Measurements from ENCODE around the gene KDM2A. TPM values are rescaled to one million over a fixed set of nuclear protein-coding genes. Genes with fewer than 3 reads are reported as not detected.

Gene KDM2A
- total and polyA plus RNA-seq, 2 donors from 2014 or later, result 16.2 to 82.6 TPM

- intact Hi-C loops (cut with DNase I), result no loop called here
- Histone ChIP-seq H3K9me3 (ENCODE audit: control insufficient read depth in 2 of 3, insufficient read depth in 1 of 3, low read length in 3 of 3) (no peaks in the 10 kb centered on the region), H3K4me3 (ENCODE audit: low read length in 3 of 3) (peak within 1 kb of the TSS; percentile 31 to 68 (median 54)), H3K27ac (ENCODE audit: low read depth in 2 of 2, low read length in 2 of 2) (peak within 1 kb of the TSS; percentile 88 to 89), H3K27me3 (ENCODE audit: control insufficient read depth, insufficient read depth, low read length) (no peaks in the 10 kb centered on the region), H3K9ac (ENCODE audit: low read length in 3 of 3) (peak within 1 kb of the TSS; percentile 30 to 84 (median 48)), H3K4me1 (ENCODE audit: control insufficient read depth in 2 of 3, insufficient read depth in 2 of 3, low read depth in 1 of 3, low read length in 3 of 3) (peaks cover 0 to 24% (median 12%) of the 10 kb centered on the region in 3 donors), H3K36me3 (ENCODE audit: control insufficient read depth in 2 of 3, insufficient read depth in 3 of 3, low read length in 3 of 3) (peaks cover 0 to 5% (median 3%) of the 10 kb centered on the region in 3 donors)
- FAIRE-seq (no peak), DNase-seq (no peak)
- TF ChIP-seq CTCF (IDR thresholded peaks at IDR 0.05; ENCODE audit: borderline replicate concordance, extremely low read depth, insufficient read depth), result no peak
These were observed 170.2 kb downstream of the KDM2A start, which contains the start of gene ANKRD13D for GRCh38 chr11:67289226-67289650. ANKRD13D (plus strand) TSS chr11:67289303; CDS start chr11:67289461, 158 bp downstream.

GRCh38 chr11:67289651-67290479, 170.8 kb downstream of the KDM2A start:
- peaks cover 0 to 5% (median 2%) of the 10 kb centered on the region in 3 donors for H3K36me3 ChIP-seq (ENCODE audit: control insufficient read depth in 2 of 3, insufficient read depth in 3 of 3, low read length in 3 of 3)

GRCh38 chr11:67290801-67291200, 171.7 kb downstream of the KDM2A start:
- peaks cover 0 to 2% (median under 1%) of the 10 kb centered on the region in 3 donors for H3K36me3 ChIP-seq (ENCODE audit: control insufficient read depth in 2 of 3, insufficient read depth in 3 of 3, low read length in 3 of 3)
- H3K9me3 ChIP-seq (ENCODE audit: control insufficient read depth in 2 of 3, insufficient read depth in 1 of 3, low read length in 3 of 3), result no peaks in the 10 kb centered on the region
- no peaks in the 10 kb centered on the region for H3K27me3 ChIP-seq (ENCODE audit: control insufficient read depth, insufficient read depth, low read length)
- peak in 1 of 5 donors; percentile 68 for DNase-seq
- peaks cover 0 to 24% (median 12%) of the 10 kb centered on the region in 3 donors for H3K4me1 ChIP-seq (ENCODE audit: control insufficient read depth in 2 of 3, insufficient read depth in 2 of 3, low read depth in 1 of 3, low read length in 3 of 3)
- no peak for FAIRE-seq
- no peak for TF ChIP-seq CTCF (IDR thresholded peaks at IDR 0.05; ENCODE audit: borderline replicate concordance, extremely low read depth, insufficient read depth)
- H3K4me3 ChIP-seq (ENCODE audit: low read length in 3 of 3), result no peak overlapping the region
- intact Hi-C loops (cut with DNase I), result no loop called here
- no peak overlapping the region for H3K27ac ChIP-seq (ENCODE audit: low read depth in 2 of 2, low read length in 2 of 2)
- no peak overlapping the region for H3K9ac ChIP-seq (ENCODE audit: low read length in 3 of 3)

More at GRCh38 chr11:67289651-67290479, 170.8 kb downstream of the KDM2A start:
- FAIRE-seq, result no peak
- Histone ChIP-seq H3K9ac (ENCODE audit: low read length in 3 of 3) (peak overlapping the region; percentile 30 to 71 (median 48)), H3K27ac (ENCODE audit: low read depth in 2 of 2, low read length in 2 of 2) (no peak overlapping the region), H3K27me3 (ENCODE audit: control insufficient read depth, insufficient read depth, low read length) (no peaks in the 10 kb centered on the region), H3K4me3 (ENCODE audit: low read length in 3 of 3) (peak overlapping the region; percentile 13 to 65 (median 54)), H3K4me1 (ENCODE audit: control insufficient read depth in 2 of 3, insufficient read depth in 2 of 3, low read depth in 1 of 3, low read length in 3 of 3) (peaks cover 0 to 24% (median 12%) of the 10 kb centered on the region in 3 donors), H3K9me3 (ENCODE audit: control insufficient read depth in 2 of 3, insufficient read depth in 1 of 3, low read length in 3 of 3) (no peaks in the 10 kb centered on the region)
- intact Hi-C loops (cut with DNase I), result no loop called here
- no peak for TF ChIP-seq CTCF (IDR thresholded peaks at IDR 0.05; ENCODE audit: borderline replicate concordance, extremely low read depth, insufficient read depth)
- peak in 2 of 5 donors; percentile 85 to 90 for DNase-seq
